WERI-Rb-1 (cell line): Measurements from ENCODE around the gene KLHL26.

Experiments
- DNase-seq: peaks from one replicate; pipeline ENCODE4 v3.0.0-alpha.2; 2020
- H3K27ac ChIP-seq: fragments of 250-450 bp; sonication (Bioruptor Pico); 2 replicates; pipeline ENCODE4 v1.5.1; 2020; ENCODE audit warnings: mild to moderate bottlenecking, moderate library complexity
- H3K27me3 ChIP-seq: fragments of 250-450 bp; sonication (Bioruptor Pico); 2 replicates; pipeline ENCODE4 v1.5.1; 2021; ENCODE audit warnings: mild to moderate bottlenecking, low read depth, moderate library complexity; ENCODE audit not compliant: insufficient read depth, severe bottlenecking
- H3K36me3 ChIP-seq: fragments of 250-450 bp; sonication (Bioruptor Pico); 2 replicates; pipeline ENCODE4 v1.5.1; 2020; ENCODE audit warnings: mild to moderate bottlenecking, moderate library complexity
- H3K4me3 ChIP-seq: 2 replicates; pipeline ENCODE4 v1.5.1; 2011; ENCODE audit warnings: low read depth, mild to moderate bottlenecking, control low read depth, low read length
- H3K9me3 ChIP-seq: fragments of 250-450 bp; sonication (Bioruptor Pico); 2 replicates; pipeline ENCODE4 v1.5.1; 2021; ENCODE audit warnings: mild to moderate bottlenecking, moderate library complexity; ENCODE audit not compliant: severe bottlenecking
- CTCF ChIP-seq: IDR thresholded peaks from 2 replicates; pipeline ENCODE4 v1.5.1; 2011; ENCODE audit warnings: low read depth, mild to moderate bottlenecking, control low read depth, inconsistent platforms, low read length

KLHL26 gene

GRCh38 chr19:18657590-18658365, 20.9 kb downstream of the KLHL26 start:
- no peak overlapping the region for H3K4me3 ChIP-seq
- H3K9me3 ChIP-seq, result peaks cover 3% of the 10 kb centered on the region
- no peaks in the 10 kb centered on the region for H3K27me3 ChIP-seq
- H3K36me3 ChIP-seq, result no peaks in the 10 kb centered on the region
- TF ChIP-seq CTCF, result no peak
- no peak overlapping the region for H3K27ac ChIP-seq
- DNase-seq, result no peak

- H3K36me3 ChIP-seq, result no peaks in the 10 kb centered on the region
- H3K27me3 ChIP-seq, result no peaks in the 10 kb centered on the region
- no peak for DNase-seq
- TF ChIP-seq CTCF, result no peak
- no peak overlapping the region for H3K27ac ChIP-seq
- no peak overlapping the region for H3K4me3 ChIP-seq
- peaks cover 3% of the 10 kb centered on the region for H3K9me3 ChIP-seq
Measured at GRCh38 chr19:18658366-18658855, 21.6 kb downstream of the KLHL26 start.

GRCh38 chr19:18659281-18660050, 22.6 kb downstream of the KLHL26 start:
- Histone ChIP-seq H3K27me3 (no peaks in the 10 kb centered on the region), H3K4me3 (no peak overlapping the region), H3K9me3 (peaks cover 3% of the 10 kb centered on the region), H3K27ac (no peak overlapping the region), H3K36me3 (no peaks in the 10 kb centered on the region)
- no peak for TF ChIP-seq CTCF
- DNase-seq, result no peak

- Histone ChIP-seq H3K9me3 (peaks cover 3% of the 10 kb centered on the region), H3K27ac (no peak overlapping the region), H3K27me3 (no peaks in the 10 kb centered on the region), H3K4me3 (no peak overlapping the region), H3K36me3 (peaks cover 3% of the 10 kb centered on the region)
- TF ChIP-seq CTCF, result no peak
- no peak for DNase-seq
Measured at GRCh38 chr19:18660051-18660910, 23.5 kb downstream of the KLHL26 start.

GRCh38 chr19:18660939-18661670, 24.3 kb downstream of the KLHL26 start:
- TF ChIP-seq CTCF, result no peak
- DNase-seq, result no peak
- Histone ChIP-seq H3K27ac (no peak overlapping the region), H3K4me3 (no peak overlapping the region), H3K36me3 (peaks cover 9% of the 10 kb centered on the region), H3K9me3 (peaks cover 3% of the 10 kb centered on the region), H3K27me3 (no peaks in the 10 kb centered on the region)
